Measurements from ENCODE around the gene CALCOCO2. TPM values are rescaled to one million over a fixed set of nuclear protein-coding genes. Genes with fewer than 3 reads are reported as not detected.
A peak's percentile ranks its signal among the peaks of the same experiment; 100 is the strongest.

The CALCOCO2 gene
- total and polyA plus RNA-seq, 4 donors: 80.3 to 171 (median 156) TPM

GRCh38 chr17:48873696-48874443, 43.0 kb downstream of the CALCOCO2 start:
- DNase-seq (no peak), ATAC-seq (ENCODE audit: low FRiP score) (no peak)
- Histone ChIP-seq H3K27ac (ENCODE audit: low read depth in 1 of 2, low read length in 2 of 2) (no peak overlapping the region), H3K4me3 (ENCODE audit: low read length in 2 of 2) (no peak overlapping the region), H3K9me3 (ENCODE audit: control insufficient read depth, low read length) (no peaks in the 10 kb centered on the region), H3K4me1 (ENCODE audit: control insufficient read depth in 1 of 2, insufficient read depth in 2 of 2, low read length in 2 of 2) (no peaks in the 10 kb centered on the region), H3K36me3 (ENCODE audit: control insufficient read depth in 1 of 2, insufficient read depth in 2 of 2, low read length in 1 of 2) (no peaks in the 10 kb centered on the region), H3K27me3 (ENCODE audit: control insufficient read depth in 1 of 2, insufficient read depth in 2 of 2, low read length in 1 of 2) (no peaks in the 10 kb centered on the region)
- intact Hi-C loops (cut with DNase I): loop anchor here in 1 of 2 donors (10.0 kb wide), 1 partner anchor 149 kb away; the partner anchor contains the start of genes HOXB13, PRAC1 and PRAC2
- 48 to 52% methylated on average over 5 of the region's 5 CpGs for WGBS, 2 donors

DNA sequence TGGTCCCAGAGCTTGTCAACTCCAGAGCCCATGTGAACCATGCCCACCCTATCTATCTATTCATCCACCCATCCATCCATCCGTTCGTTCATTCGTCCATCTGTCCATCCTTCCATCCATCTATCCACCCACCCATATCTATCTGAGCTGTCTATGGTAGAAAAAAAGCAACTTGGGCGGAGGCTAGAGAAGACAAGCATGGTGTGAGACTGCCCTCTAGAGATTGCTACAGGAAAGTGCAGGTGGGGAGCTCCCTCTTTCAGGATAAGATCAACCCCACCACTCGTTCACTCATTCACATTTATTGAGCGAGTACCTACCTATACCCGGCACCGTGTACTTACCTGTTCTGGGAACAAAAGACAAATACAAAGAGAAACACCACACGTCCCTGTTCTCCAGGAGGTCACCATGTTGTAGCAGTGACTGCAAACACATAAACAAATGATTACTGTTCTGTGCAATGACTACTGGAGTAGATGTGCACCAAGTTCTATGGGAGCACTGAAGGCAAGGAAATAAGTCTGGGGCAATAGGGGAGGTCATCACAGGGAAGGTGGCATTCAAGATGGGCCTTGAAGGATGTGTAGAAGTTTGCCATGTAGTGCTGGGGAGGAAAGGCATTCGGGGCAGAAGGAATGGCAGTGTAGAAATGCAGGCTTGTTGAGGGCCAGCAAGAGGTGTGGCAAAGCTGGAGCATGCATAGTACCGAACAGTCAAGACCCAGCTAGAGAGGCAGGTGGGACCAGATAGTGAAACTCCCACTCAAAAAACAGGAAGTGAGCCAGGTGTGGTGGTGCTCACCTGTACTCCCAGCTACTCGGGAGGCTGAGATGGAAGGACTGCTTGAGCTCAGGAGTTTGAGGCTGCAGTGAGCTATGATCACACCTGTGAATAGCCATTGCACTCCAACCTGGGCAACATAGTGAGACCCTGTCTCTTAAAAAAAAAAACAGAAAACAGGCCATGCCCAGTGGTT, 48.4 kb downstream of the CALCOCO2 start:
- ATAC-seq (ENCODE audit: low FRiP score) (peak; percentile 85), DNase-seq (peak in 1 of 2 donors; percentile 54)
- Histone ChIP-seq H3K4me1 (ENCODE audit: control insufficient read depth in 1 of 2, insufficient read depth in 2 of 2, low read length in 2 of 2) (no peaks in the 10 kb centered on the region), H3K36me3 (ENCODE audit: control insufficient read depth in 1 of 2, insufficient read depth in 2 of 2, low read length in 1 of 2) (no peaks in the 10 kb centered on the region), H3K27me3 (ENCODE audit: control insufficient read depth in 1 of 2, insufficient read depth in 2 of 2, low read length in 1 of 2) (no peaks in the 10 kb centered on the region), H3K27ac (ENCODE audit: low read depth in 1 of 2, low read length in 2 of 2) (no peak overlapping the region), H3K9me3 (ENCODE audit: control insufficient read depth, low read length) (no peaks in the 10 kb centered on the region), H3K4me3 (ENCODE audit: low read length in 2 of 2) (no peak overlapping the region)
- intact Hi-C loops (cut with DNase I): loop anchor here (1.0 to 10.0 kb wide), 4 partner anchors 62 to 154 kb away; partner anchors contain the start of genes HOXB13 (in 1 of the 2), PRAC1 (in 1 of the 2), PRAC2 (in 1 of the 2) and TTLL6 (in 1 of the 2)
- WGBS, 2 donors: 22 to 24% methylated on average over 12 of the region's 12 CpGs

- H3K36me3 ChIP-seq (ENCODE audit: control insufficient read depth in 1 of 2, insufficient read depth in 2 of 2, low read length in 1 of 2): no peaks in the 10 kb centered on the region
- intact Hi-C loops (cut with DNase I): loop anchor here (5.0 to 10.0 kb wide), 2 partner anchors 153 to 155 kb away; no protein-coding TSS in a partner anchor
- no peaks in the 10 kb centered on the region for H3K9me3 ChIP-seq (ENCODE audit: control insufficient read depth, low read length)
- no peaks in the 10 kb centered on the region for H3K27me3 ChIP-seq (ENCODE audit: control insufficient read depth in 1 of 2, insufficient read depth in 2 of 2, low read length in 1 of 2)
- ATAC-seq (ENCODE audit: low FRiP score) (no peak), DNase-seq (no peak)
- 87 to 98% methylated on average over 2 of the region's 2 CpGs for WGBS, 2 donors
- no peaks in the 10 kb centered on the region for H3K4me1 ChIP-seq (ENCODE audit: control insufficient read depth in 1 of 2, insufficient read depth in 2 of 2, low read length in 2 of 2)
- no peak overlapping the region for H3K4me3 ChIP-seq (ENCODE audit: low read length in 2 of 2)
- H3K27ac ChIP-seq (ENCODE audit: low read depth in 1 of 2, low read length in 2 of 2): no peak overlapping the region
Measured at GRCh38 chr17:48882272-48882671, 51.4 kb downstream of the CALCOCO2 start.

DNA sequence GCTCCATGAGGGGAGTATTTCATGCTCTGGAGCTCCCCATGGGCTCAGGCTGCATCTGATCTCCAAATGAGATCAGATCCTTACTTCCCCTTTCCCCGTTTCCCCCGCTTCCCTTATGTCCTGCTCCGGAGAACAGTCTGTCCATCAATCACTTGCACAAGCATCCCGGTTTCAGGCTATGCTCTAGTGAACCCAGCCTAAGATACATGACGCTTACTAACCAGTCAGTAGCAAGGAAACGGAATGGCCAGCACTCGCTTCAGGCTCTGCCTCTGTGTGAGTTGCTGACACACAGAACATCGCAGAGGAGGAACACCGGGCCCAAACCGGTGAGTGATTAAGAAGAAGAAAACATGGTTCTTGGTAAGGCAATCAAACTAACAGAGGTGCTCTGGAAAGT, 52.3 kb downstream of the CALCOCO2 start:
- DNase-seq: peak in 1 of 2 donors; percentile 37
- ATAC-seq (ENCODE audit: low FRiP score): no peak
- Histone ChIP-seq H3K4me3 (ENCODE audit: low read length in 2 of 2) (no peak overlapping the region), H3K9me3 (ENCODE audit: control insufficient read depth, low read length) (no peaks in the 10 kb centered on the region), H3K27me3 (ENCODE audit: control insufficient read depth in 1 of 2, insufficient read depth in 2 of 2, low read length in 1 of 2) (no peaks in the 10 kb centered on the region), H3K27ac (ENCODE audit: low read depth in 1 of 2, low read length in 2 of 2) (no peak overlapping the region), H3K4me1 (ENCODE audit: control insufficient read depth in 1 of 2, insufficient read depth in 2 of 2, low read length in 2 of 2) (no peaks in the 10 kb centered on the region), H3K36me3 (ENCODE audit: control insufficient read depth in 1 of 2, insufficient read depth in 2 of 2, low read length in 1 of 2) (no peaks in the 10 kb centered on the region)
- WGBS, 2 donors: 37 to 42% methylated on average over 10 of the region's 10 CpGs
- intact Hi-C loops (cut with DNase I): loop anchor here (5.0 to 10.0 kb wide), 2 partner anchors 152 to 154 kb away; no protein-coding TSS in a partner anchor

- intact Hi-C loops (cut with DNase I): loop anchor here in 1 of 2 donors (5.0 kb wide), 2 partner anchors 127 to 142 kb away; no protein-coding TSS in a partner anchor
- H3K4me3 ChIP-seq (ENCODE audit: low read length in 2 of 2): no peak overlapping the region
- 88 to 94% methylated on average over 2 of the region's 2 CpGs for WGBS, 2 donors
- no peak for DNase-seq
- H3K4me1 ChIP-seq (ENCODE audit: control insufficient read depth in 1 of 2, insufficient read depth in 2 of 2, low read length in 2 of 2): no peaks in the 10 kb centered on the region
- no peaks in the 10 kb centered on the region for H3K9me3 ChIP-seq (ENCODE audit: control insufficient read depth, low read length)
- no peaks in the 10 kb centered on the region for H3K27me3 ChIP-seq (ENCODE audit: control insufficient read depth in 1 of 2, insufficient read depth in 2 of 2, low read length in 1 of 2)
- no peaks in the 10 kb centered on the region for H3K36me3 ChIP-seq (ENCODE audit: control insufficient read depth in 1 of 2, insufficient read depth in 2 of 2, low read length in 1 of 2)
- ATAC-seq (ENCODE audit: low FRiP score): no peak
- H3K27ac ChIP-seq (ENCODE audit: low read depth in 1 of 2, low read length in 2 of 2): no peak overlapping the region
Measured at GRCh38 chr17:48890086-48890485, 59.3 kb downstream of the CALCOCO2 start.

GRCh38 chr17:48892940-48893645, 62.3 kb downstream of the CALCOCO2 start:
- no peak overlapping the region for H3K27ac ChIP-seq (ENCODE audit: low read depth in 1 of 2, low read length in 2 of 2)
- intact Hi-C loops (cut with DNase I): loop anchor here in 1 of 2 donors (1.0 to 5.0 kb wide), 3 partner anchors 15 to 139 kb away; partner anchors contain the start of gene UBE2Z

DNA sequence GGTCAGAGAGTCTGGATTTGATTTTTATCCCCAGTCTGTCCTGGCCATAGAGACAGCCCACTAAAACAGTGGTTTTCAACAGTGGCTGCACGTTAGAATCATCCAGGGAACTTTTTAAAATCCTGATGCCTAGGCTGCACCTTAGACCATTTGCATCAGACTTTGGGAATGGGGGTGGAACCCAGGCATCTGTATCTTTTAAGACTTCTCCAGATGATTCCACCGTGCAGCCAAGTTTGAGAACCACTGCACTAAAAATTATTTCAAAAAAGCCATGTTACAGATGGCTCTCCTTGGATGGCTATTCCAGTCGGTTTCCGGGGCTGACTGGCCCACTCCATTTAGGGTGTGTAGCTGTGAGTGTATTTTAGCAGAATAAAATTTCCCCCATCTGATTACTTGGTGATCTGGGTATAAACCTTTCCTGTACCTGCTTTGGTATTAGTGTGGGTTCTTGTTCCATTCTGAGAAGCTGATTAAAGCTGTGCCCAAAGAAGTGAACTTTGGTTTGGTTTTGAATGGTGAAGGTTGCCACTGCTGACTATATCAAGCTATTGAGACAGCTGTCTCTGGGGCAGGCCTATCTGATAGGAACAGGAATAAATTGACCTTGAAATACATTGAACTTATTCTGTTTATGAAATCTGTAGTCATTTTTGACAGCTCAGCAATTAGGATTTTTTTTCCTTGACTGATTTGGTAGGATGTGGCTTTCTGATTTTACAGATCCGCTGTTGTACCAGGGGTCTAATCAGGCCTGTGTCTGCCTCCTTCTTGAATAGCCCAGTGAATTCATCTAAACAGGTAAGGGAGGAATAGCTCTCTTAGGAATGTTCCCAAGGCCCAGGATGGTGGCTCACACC, 63.0 kb downstream of the CALCOCO2 start:
- Histone ChIP-seq H3K4me3 (ENCODE audit: low read length in 2 of 2) (peak overlapping the region in 1 of 2 donors; percentile 20), H3K4me1 (ENCODE audit: control insufficient read depth in 1 of 2, insufficient read depth in 2 of 2, low read length in 2 of 2) (no peaks in the 10 kb centered on the region), H3K27ac (ENCODE audit: low read depth in 1 of 2, low read length in 2 of 2) (no peak overlapping the region), H3K36me3 (ENCODE audit: control insufficient read depth in 1 of 2, insufficient read depth in 2 of 2, low read length in 1 of 2) (peaks cover 0 to 2% of the 10 kb centered on the region in 2 donors), H3K9me3 (ENCODE audit: control insufficient read depth, low read length) (no peaks in the 10 kb centered on the region), H3K27me3 (ENCODE audit: control insufficient read depth in 1 of 2, insufficient read depth in 2 of 2, low read length in 1 of 2) (no peaks in the 10 kb centered on the region)
- 58 to 61% methylated on average over 5 of the region's 5 CpGs for WGBS, 2 donors
- ATAC-seq (ENCODE audit: low FRiP score): no peak
- DNase-seq: peak in 1 of 2 donors; percentile 8
- intact Hi-C loops (cut with DNase I): loop anchor here in 1 of 2 donors (5.0 kb wide), 2 partner anchors 123 to 138 kb away; no protein-coding TSS in a partner anchor

More at GRCh38 chr17:48892940-48893645, 62.3 kb downstream of the CALCOCO2 start:
- Histone ChIP-seq H3K9me3 (ENCODE audit: control insufficient read depth, low read length) (no peaks in the 10 kb centered on the region), H3K4me1 (ENCODE audit: control insufficient read depth in 1 of 2, insufficient read depth in 2 of 2, low read length in 2 of 2) (no peaks in the 10 kb centered on the region), H3K36me3 (ENCODE audit: control insufficient read depth in 1 of 2, insufficient read depth in 2 of 2, low read length in 1 of 2) (peaks cover 0 to 2% of the 10 kb centered on the region in 2 donors), H3K4me3 (ENCODE audit: low read length in 2 of 2) (peak overlapping the region; percentile 20 to 30), H3K27me3 (ENCODE audit: control insufficient read depth in 1 of 2, insufficient read depth in 2 of 2, low read length in 1 of 2) (no peaks in the 10 kb centered on the region)
- DNase-seq (peak in 1 of 2 donors; percentile 54), ATAC-seq (ENCODE audit: low FRiP score) (peak; percentile 0)
- 1% methylated on average over 24 of the region's 24 CpGs for WGBS, 2 donors

Data from aorta (tissue), 5 donors.